HG03108 (cell line): Measurements from ENCODE around the gene PCSK6.

ENCODE experiments used
- ATAC-seq: cut with Tn5 transposase; IDR thresholded peaks from one replicate; pipeline ENCODE4 v1.9.1; 2021; ENCODE audit warnings: moderate library complexity; ENCODE audit not compliant: unreplicated experiment

Gene PCSK6

GRCh38 chr15:101523560-101523940 lies 34.0 kb upstream of the PCSK6 start:
- ATAC-seq, result no peak

DNA sequence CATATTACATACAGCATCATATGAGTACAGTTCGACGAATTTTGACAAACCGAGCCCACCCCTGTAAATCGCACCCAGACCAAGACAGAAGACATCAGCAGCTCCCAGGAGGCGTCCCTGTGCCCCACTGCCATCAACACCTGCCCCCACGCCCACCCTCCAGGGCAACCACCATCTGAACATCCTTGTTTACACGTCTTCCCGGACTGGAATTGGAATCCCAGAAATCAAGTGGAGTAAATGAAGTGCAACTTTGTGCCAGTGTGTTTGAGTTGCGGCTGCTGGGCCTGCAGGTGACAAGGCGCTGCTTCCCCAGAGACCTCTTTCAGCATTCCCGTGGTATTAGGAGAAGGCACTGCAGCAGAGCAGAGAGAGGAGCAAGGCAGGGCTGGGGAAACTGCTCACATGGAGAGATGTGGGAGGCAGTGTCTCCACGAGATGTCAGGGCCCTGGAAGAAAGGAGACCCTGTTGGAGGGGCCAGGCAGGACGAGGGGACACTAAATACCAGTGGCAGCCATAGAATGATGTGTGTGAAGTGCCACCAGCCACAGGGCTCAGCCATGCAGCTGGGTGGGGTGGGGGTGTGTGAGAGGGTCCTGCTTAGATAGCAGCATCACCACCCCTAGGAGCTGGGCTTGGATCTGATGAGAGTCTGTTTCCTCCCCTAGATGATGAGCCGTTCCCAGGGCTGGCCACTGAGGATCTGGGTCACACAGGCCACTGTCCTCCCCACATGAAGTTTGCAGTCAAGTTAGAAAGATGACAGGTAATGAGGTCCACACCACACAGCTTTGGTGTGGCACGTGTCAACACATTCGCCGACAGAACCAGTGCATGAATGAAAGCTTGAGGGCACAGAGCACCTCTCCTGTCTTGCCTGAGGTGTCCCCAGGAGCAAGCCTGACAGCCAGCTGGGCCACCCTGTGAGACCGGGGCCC lies 33.4 kb upstream of the PCSK6 start:
- ATAC-seq, result no peak

GRCh38 chr15:101522091-101522490 lies 32.6 kb upstream of the PCSK6 start:
- no peak for ATAC-seq

DNA sequence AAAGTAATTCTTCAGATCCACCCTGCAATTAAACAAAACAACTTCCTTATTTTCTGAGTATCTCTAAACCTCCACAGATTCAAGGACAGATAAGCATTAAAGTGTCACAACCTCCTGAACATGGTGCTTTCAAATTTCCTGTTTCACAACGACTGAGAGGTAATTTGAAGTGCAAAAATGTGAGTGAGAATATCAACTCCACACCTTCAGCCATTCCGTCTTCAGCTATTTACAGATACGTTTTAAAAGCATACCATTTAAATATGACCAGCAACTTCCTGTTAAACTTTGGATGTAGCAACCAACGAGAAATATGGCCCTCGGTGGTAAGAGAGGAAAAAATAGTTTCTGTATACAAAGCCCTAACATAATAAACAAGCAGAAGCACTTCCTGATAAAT lies 32.1 kb upstream of the PCSK6 start:
- no peak for ATAC-seq

GRCh38 chr15:101521069-101521468 lies 31.6 kb upstream of the PCSK6 start:
- no peak for ATAC-seq

- ATAC-seq, result no peak
These were observed 30.9 kb upstream of the PCSK6 start for GRCh38 chr15:101520395-101520794.

- no peak for ATAC-seq
These were observed 28.0 kb upstream of the PCSK6 start for GRCh38 chr15:101517504-101517903.

DNA sequence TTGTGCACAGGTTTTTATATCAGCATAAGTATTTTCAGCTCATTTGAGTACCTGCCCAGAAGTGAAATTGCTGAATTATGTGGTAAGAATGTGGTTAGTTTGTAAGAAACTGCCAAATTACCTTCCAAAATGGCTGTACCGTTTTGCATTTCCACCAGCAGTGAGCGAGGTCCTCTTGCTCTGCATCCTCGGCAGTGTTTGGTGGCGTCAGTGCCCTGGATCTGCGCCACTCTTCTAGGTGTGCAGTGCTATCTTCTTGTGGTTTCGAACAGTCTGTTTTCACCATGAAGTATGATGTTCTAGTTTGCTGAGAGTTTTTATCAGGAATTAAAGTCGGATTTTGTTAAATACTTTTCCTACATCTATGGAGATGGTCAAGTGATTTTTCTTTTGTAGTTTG lies 24.8 kb upstream of the PCSK6 start:
- no peak for ATAC-seq

DNA sequence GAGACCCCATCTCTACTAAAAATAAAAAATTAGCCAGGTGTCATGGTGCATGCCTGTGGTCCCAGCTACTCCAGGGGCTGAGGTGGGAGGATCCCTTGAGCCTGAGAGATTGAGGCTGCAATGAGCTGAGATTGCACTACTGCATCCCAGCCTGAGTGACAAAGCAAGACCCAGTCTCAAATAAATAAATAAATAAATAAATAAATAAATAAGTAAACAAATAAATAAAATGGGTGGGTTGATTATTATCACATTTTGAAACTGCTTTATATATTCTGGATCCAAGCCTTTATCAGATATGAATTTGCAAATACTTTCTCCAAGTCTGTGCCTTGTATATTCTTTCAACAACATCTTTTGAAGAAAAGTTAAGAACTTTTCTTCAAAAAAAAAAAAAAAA lies 22.2 kb upstream of the PCSK6 start:
- no peak for ATAC-seq

- no peak for ATAC-seq
These were observed 21.0 kb upstream of the PCSK6 start for GRCh38 chr15:101510212-101511197.

DNA sequence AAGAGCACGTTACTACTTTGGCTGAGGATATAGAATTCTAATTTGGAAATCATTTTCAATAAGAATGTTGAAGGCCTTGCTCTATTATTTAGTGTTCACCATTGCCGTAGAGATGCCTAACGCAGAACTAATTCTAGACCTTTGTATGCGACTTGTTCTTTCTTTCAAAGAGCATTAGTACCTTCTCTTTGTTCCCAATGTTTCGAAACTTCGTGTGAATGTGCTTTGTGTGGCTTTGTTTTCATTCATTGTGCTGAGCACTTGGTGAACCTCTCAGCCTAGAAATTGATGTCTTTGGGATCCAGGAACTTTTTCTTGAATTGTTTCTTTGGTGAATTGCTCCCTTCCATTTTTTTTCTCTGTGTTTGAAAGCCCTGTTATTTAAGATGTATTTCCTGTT lies 19.8 kb upstream of the PCSK6 start:
- ATAC-seq, result no peak

GRCh38 chr15:101506491-101506890 lies 17.0 kb upstream of the PCSK6 start:
- ATAC-seq, result no peak

DNA sequence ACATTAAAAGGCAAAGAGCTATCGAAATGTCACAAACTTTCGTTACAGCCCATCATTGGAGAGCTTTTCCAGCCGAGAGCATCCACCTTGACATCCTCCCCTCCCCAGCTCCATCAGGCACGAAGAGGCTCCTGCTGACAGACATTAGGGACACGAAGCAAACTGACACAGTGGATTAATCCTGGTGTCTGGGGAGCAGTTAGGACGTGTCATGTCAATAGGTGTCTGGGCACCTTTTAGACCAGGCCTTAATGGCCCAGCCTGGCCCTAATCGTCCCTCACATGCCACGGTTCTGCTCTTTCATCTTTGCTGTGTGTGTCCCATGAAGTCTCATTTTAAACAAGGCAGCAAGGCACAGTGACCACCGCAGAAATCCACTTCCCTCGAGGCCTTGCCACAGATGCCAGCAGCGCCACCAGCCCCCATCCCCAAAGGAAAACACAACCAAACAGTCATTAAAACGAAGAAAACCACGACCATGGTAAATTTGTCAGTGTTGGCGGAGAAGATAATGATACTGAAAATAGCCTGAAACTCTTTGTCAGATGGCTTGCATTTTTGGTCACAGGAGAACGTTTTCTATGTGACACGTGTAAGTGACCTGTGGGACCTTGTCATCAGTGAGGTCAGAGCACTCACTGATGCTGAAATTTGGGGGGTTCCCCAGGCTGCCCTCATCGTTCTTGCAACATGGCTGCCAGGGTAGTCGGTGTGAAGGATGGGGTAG lies 16.3 kb upstream of the PCSK6 start:
- ATAC-seq, result no peak

GRCh38 chr15:101504866-101505609 lies 15.5 kb upstream of the PCSK6 start:
- no peak for ATAC-seq

DNA sequence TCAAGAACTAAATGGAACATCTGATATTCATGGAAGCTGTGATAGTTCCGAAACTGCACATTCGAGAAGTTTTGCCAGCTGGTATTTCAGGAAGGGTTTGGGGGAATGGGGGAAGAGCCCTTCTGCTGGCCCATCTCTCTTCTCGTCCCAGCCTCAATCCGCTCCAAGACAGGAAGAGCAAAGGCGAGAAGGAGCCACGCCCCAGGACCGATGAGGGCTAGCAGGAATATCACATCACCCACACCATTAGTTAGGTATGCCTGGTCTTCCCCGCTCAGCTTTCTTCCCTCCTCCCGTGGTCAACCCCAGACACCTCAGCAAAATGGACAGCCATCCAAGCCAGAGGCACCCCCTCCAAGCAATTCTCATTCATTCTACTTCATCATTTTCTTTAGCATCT lies 14.9 kb upstream of the PCSK6 start:
- no peak for ATAC-seq

GRCh38 chr15:101503296-101503599 lies 13.7 kb upstream of the PCSK6 start:
- ATAC-seq, result no peak

GRCh38 chr15:101502572-101503295 lies 13.2 kb upstream of the PCSK6 start:
- no peak for ATAC-seq

GRCh38 chr15:101501703-101502373 lies 12.3 kb upstream of the PCSK6 start:
- no peak for ATAC-seq

GRCh38 chr15:101500865-101501551 lies 11.5 kb upstream of the PCSK6 start:
- no peak for ATAC-seq
